Measurements from ENCODE around the gene PRKD2.

Gene PRKD2

DNA sequence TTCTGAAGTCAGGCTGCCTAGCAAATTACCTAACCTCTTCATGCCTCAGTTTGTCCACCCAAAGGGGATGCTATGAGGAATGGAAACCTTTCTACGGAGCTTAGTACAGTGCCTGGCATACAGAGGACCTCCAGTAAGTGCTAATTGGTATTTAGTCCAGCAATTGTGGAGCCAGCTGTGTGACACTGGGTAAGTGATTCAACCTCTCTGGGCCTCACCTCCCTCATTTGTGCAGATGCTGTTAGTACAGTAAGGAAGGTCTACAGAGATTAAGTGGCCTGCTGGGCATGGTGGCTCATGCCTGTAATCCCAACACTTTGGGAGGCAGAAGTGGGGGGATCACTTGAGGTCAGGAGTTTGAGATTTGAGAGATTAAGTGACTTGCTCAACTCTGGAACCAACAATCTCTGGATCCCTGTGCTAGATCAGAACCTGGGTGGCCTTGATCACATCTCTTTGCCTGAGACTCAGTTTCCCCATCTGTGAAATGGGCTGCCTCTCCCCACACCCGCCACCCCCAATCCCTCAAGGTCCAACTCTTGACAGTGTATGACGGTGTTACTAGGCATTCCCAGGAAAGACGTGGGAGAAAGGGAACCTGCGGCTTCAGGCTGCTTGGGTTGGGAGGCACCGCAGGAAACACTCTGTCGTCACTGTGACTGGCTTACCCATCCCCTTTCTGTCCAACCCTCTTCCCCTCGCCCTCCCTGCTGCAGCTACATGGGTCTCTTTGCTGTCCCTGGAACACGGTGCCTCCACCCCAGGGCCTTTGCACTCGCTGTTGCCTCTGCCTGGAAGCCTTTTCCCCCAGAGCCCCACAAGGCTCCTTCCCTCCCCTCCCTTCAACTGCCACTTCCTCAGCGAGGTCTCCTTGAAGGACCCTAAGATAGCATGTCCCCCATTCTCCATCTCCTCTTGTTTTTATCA lies 18.3 kb downstream of the PRKD2 start:
- FAIRE-seq: no peak

DNA sequence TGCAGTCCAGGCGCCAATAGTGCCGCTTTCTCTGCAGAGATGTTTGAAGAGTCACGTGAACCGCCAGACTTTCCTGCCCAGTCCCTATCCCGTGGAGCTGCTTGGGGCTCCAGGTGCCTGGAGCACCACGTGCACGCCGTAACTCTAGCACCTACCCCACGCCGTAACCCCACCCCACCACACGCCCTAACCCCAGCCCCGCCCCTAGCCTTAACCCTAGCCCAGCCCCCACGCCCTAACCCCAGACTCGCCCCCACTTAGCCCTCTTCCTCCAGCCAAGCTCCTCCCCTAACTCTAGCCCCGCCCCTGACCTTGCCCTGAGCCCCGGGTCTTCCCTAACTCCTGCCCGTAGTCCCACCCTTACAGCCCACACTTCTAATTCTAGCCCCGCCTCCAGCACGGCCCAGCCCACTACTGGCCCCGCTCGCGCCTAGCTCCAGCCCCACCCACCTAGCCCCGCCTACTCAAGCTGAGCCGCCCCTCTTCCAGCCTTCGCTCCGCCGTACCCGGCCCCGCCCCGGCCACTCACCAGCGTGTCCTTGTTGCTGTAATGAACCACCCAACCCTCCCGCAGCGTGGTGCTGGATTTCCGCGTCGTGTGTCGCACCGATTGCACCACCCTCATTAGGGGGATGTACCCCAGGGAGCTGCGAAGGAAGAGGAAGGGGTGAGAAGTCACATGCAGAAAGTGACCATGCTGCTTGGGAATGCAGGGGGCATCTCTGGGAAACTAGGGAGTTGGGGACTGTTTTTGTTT lies 19.5 kb downstream of the PRKD2 start:
- FAIRE-seq: no peak

DNA sequence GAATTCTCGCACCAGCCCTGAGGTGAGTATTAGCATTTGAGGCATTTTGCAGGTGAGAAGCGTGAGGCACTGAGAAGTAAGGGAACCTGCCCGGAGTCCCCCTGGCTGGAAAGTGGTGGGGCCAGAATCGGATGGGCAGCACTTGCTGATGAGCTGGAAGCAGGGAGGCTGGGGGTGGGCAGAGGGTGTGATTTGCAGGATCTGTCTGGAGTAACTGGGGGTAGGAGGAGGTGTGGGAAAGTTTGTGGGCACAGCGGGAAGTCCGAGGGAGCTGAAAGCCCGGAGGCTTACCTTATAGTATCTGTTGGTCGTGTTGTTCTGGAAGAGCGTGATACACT lies 20.1 kb downstream of the PRKD2 start:
- FAIRE-seq: no peak

DNA sequence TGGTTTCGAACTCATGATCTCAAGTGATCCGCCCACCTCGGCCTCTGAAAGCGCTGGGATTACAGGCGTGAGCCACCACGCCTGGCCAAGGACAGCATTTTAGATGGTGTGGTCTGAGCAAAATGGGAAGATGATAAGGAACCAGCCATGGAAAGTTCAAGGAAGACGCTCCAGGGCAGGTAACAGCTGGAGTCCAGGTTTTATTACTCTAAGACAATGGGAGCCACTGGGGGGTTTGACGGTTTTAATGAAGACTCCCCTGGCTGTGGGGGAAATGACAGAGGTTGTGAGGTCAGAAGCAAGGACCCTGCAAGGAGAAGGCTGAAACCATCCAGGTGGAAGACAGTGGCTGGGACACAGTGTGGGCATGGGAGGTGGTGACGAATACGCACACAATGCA lies 20.9 kb downstream of the PRKD2 start:
- no peak for FAIRE-seq

DNA sequence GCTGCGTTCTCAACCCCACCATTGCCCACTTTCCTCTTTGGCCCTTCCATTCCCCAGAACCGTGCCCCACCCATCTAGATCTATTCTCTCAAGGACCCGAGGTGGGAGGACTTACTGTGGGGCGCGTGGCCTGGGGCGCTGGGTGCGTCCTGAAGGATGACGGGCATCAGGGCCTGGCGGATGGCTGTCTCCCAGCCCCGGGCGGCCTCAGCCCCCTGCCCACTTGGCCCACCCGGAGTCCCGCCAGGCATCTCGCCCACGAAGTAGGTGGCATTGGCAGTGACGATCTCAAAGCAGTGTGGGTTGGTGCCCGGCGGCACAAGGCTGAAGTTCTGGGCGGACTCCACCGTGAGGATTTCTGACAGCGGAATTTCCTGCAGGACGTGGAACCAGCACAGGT lies 23.2 kb downstream of the PRKD2 start:
- no peak for FAIRE-seq

DNA sequence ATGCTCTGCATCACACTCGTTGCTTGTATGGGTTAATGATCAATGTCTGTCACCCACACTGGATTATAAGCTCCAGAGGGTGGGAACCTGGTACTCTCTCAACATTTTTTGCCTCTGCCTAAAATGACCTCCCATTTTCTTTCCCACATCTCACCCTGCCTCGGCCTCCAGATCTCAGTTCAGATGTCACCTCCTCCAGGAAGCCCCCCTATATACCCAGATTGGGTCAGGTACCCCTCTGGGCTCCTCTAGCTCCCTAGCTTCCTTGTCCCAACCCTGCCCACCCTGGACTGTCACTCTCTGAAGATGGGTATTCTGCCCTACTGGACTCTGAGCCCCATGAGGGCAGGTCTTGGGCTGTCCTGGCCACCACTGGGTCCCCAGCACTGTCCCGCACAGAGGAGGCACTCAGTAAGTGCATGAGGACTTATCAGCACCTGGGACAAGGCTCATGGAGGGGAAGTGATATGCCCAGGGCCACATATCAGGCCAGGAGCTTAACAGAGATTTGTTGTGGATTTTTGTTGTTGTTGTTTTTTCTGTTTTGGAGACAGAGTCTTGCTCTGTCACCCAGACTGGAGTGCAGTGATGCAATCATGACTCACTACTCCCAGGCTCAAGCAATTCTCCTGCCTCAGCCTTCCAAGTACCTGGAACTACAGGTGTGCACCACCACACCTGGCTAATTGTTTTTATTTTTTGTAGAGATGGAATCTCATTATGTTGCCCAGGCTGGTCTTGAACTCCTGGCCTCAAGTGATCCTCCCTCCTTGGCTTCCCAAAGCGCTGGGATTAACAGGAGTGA lies 23.8 kb downstream of the PRKD2 start:
- no peak for FAIRE-seq

DNA sequence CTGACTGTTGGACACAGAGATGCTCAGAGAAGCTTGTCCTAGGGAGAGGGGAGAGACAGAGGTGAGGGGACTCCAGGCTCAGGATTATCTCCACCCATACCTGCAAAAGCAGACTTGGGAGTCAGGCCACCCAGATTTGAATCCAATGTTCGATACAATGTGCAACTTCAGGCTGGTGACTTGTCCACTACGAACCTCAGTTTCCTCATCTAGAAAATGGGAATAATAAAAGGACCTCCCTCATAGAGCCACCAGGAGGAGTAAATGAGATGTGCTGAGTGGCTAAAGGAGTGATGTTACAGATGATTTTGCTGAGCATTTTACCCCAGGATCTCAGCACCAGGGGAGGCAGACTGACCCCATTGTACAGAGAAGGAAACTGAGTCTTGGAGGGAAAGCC lies 25.0 kb downstream of the PRKD2 start:
- FAIRE-seq: no peak

DNA sequence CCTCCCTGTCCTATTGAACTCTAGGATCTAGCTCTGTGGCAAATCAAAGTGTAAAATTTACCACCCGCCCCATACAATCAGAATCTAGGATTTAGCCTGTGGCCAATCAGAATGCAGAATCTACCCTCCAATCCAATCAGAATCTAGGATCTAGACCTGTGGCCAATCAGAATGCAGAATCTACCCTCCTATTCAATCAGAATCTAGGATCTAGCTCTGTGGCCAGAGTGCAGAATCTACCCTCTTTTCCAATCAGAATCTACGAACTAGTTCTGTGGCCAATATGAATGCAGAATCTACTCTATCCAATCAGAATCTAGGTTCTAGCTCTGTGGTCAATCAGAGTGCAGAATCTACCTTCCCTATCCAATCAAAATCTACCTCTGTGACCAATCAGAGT lies 25.8 kb downstream of the PRKD2 start:
- FAIRE-seq: no peak

DNA sequence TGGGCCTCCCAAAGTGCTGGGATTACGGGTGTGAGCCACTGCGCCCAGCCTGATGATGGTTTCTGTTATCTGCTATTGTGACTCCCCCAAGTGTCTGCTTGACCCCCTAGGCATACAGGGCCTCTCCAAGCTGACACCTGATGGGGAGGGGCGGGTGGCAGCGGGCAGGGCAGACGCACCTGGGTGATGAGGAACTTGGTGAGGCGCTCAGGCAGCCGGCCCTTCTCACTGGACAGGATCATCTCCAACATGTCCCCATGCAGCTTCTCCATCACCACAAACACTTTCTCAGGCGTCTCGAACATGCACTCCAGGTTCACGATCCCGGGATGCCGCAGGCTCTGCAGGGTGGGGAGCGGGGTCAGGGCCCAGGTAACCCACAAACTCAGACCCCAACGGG lies 27.6 kb downstream of the PRKD2 start:
- FAIRE-seq: no peak

DNA sequence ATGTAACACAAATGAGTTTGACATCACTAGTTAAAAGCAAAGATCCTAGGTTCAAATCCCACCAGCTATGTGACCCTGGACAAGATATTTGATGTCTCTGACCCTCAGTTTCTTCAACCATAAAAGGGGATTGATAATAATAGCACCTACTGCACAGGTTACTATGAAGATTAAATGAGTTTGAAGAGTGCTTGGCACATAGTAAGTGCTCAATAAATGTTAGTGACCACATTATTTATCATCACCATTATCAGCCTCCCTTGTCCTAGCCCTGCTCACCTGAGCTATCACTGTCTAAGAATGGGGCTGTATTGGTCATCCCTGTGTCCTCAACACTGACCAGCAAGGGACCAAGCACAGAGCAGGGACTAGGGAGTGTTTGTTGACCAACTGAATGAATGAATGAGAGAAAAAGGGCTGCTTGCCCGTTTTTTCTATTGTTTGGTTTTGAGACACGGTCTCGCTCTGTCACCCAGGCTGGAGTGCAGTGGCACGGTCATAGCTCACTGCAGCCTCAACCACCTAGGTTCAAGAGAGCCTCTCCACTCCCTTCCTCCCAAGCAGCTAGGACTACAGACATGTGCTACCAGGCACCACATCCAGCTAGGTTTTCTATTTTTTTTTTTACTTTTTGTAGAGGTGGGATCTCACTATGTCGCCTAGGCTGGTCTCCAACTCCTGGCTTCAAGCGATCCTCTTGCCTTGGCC lies 29.3 kb downstream of the PRKD2 start:
- FAIRE-seq: no peak

DNA sequence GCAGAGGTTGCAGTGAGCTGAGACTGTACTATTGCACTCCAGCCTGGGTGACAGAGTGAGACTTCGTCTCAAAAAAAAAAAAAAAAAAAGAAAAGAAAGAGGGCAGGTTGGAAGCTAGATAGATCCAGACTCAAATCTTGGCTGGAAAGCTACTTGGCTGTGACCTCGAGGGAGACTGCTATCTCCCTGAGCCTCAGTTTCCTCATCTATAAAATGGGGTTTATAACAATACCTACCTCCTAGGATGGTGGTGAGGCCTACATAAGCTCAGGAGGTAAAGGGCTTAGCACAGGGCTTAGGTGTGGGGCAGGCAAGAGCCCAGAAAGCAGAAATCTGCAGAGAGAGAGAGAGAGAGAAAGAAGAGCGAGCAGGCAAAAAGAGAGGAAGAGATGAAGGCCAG lies 31.7 kb downstream of the PRKD2 start:
- no peak for FAIRE-seq

DNA sequence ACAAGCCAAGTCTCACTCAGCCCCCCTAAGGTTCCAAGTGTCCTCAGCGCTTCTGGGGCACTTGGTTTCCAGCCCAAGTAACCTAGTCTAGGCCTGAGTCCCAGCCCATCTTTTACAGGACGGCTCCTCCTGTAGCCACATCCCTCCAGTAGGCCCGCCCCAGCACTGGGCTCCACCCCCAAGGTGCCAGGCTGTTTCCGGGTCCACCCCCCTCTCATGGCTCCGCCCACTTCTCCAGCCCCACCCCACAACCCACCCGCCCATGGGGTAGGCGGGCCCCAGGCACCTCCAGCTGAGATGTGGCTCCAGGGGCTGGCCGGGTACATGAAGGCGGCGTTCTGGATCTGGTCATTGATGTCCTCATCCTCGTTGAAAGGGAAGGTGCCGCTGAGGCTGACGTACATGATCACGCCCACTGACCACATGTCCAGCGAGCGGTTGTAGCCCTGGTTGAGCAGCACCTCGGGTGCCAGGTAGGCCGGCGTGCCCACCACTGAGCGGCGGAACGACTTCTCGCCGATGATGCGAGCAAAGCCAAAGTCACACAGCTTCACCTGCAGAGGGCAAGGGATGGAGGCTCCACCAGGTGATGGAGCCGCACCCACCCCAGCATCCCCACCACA lies 38.7 kb downstream of the PRKD2 start:
- FAIRE-seq: no peak

DNA sequence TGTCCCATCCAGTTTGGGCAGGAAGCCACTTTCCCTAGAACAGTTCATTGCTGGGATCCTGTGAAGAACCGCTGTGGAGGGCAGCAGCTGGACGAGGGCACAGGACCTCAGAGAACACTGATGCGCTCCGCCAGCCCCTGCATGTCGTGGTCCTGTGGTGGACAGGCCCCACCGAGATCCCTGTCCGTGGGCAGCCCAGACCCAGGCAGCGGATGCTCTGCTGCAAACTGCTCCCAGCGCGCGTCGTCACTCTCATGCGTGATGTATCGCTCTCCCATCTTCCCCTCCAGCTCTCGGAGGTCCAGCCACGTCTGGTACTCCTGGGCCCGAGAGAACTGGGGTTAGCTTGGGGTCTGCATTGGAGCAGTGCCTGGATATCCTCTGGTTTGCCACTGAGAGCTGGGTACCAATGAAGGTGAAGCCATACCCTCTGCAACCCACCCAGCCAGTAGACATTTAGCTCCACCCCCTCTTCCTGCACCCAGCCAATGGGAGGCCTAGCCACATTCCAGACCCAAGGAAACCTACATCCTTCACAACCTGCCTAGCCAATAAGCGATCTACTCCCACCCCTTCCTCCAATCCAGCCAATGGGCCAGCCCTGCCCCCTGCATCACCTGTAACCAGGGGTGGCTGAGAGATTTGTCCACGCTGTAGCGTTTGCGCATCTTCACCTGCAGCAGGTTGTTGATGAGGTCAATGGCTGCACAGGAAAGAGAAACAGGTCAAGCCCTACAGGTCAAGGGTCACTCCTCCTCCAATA lies 42.3 kb downstream of the PRKD2 start:
- no peak for FAIRE-seq

DNA sequence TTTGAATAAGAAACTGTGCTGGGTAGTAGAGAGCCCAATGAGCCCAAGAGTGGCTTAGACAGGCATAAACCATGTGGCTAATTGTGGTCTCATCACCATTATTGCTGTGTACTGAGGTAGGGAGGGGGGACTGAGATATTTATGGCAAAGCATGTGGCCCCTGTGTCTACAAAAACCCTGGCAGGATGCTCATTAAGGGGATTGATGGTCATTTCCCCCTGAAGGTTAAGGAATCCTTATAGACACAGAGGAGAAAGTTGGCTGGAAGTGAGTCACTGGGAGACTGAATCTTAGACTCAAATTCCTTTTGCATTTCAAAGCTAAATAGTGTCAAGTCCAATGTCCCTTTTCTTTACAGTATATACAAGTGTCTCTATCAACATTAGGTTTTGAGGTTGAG lies 46.1 kb downstream of the PRKD2 start:
- FAIRE-seq: no peak

DNA sequence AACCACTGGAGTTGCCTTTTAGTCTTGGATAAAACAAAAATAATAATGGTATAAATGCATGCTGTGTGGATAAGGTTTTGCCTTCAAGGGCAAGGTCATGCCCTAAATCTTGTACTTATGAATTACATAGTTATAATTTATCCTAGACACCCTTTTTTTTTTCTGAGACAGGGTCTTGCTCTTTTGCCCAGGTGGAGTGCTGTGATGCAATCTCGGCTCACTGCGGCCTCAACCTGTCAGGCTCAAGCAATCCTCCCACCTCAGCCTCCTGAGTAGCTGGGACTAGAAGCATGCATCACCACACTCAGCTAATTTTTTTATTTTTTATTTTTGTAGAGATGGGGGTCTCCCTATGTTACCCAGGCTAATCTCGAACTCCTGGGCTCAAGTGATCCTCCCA lies 48.3 kb downstream of the PRKD2 start:
- FAIRE-seq: no peak

DNA sequence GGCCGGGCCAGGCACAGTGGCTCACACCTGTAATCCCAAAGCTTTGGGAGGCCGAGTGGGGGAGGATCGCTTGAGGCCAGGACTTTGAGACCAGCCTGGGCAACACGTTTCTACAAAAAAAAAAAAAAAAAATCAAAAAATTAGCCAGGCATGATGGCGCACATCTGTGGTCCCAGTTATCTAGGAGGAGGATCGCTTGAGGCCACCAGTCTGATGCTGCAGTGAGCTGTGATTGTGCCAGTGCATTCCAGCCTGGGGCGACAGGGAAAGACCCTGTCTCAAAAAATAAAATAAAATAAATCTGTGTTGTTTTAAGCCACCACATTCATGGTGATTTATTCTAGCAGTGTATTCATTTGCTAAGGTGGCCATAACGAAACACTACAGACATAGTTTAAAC lies 51.8 kb downstream of the PRKD2 start:
- no peak for FAIRE-seq

DNA sequence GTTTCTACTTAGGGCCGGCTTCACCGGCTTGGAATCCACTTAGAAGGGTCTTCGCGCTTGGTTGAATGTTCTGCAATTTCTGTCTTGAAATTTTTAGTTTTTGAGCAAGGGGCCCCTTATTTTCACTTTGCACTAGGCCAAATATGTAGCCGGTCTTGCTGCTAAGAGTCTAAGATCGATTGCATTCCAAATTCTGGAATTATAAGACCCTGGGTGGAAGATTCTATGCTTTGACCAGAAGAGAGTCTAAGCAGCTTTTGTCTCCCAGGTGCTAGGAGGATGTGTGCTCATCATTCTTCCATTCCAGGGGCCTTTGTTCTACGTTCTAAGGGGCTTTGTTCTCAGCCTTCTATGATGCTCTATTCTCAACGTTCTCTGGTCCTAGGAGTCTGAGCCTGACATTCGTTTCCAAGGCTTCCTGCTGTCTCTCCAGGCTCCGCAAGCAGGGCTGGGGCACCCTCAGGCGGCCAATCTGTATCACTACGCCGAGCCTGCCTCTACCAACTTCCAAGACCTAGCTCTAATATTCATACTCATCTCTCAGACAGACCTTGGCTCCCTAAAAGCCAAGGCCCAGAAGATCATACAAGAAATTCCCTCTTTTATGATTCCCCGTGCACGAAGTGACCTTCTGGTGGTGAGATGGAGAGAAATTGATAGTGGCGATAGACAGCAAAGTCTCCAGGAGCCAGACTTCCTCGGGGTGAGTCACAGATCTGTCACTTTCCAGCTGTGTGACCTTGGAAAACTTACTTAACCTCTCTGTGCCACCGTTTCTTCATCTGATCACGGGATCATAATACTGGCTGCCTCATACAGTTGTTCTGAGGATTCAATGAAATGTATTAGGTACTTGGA lies 55.0 kb downstream of the PRKD2 start:
- peak; percentile 51 for FAIRE-seq

DNA sequence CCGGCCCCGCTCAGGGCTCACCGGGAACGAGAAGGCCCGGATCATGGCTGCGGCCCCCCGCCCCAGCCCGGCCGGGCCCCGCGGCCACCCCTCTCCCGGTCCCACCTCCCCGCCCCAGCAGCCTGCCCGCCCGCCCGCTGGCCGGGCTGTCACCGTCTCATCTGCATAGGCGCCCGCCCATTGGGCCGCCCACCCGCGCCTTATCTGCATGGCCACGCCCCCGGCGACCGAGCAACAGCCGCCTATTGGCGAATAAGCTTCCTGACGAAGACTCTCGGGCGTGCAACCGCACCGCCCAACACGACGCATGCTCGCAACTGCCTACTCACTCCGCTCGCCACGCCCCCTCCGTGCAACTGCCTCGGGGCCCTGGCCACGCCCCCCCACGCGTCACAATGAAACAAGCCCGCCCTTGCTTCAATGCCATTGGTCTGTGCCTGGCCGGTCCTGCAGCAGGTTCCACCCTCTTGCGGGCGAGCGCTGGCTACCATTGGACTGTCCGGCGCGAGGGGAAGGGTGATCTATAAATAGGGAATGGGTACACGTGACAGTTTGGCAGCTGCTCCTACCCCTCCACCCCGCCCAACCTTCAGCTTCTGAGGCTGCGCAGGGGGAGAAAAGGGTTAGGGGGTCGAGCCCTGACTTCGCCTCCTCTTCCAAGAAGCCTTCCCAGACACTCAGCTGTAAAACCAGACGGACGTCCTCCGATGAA lies 55.7 kb downstream of the PRKD2 start, which contains the start of gene DACT3:
DACT3 (minus strand) TSS at position 163 of the 712 bp plus-strand sequence; CDS start at position 45, 118 bp downstream.
- FAIRE-seq: peak; percentile 98

DNA sequence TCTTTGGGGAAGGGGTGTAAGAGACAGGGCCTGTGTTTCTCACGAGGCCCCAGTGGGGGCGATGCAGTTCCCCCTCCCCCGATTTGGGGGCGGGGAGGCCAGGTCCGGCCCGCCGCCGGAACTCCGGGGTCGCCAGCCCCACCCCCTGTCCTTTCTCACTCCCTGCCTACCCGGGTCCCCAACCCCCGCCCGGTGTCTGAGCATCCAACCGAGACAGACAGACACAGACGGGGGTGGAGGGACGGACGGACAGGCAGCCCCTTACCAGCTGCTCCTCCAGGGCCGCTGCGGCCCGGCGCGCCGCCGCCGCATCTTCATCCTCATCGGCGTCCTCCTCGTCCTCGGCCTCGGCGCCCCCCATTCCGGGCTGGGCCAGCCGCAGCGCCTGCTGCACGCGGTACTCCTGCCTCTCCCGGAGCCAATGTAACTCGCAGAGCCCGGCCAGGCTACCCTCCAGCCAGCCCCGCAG lies 56.3 kb downstream of the PRKD2 start:
- FAIRE-seq: no peak

Measured in TTC549 (cell line).